ENCODE measurements around the gene HOXD3. TPM values are rescaled to one million over a fixed set of nuclear protein-coding genes. Genes with fewer than 3 reads are reported as not detected.

Gene HOXD3
- total and polyA plus RNA-seq, 4 donors: not detected

- Histone ChIP-seq H3K4me3 (ENCODE audit: low read depth in 1 of 3, low read length in 3 of 3) (no peak overlapping the region), H3K9ac (ENCODE audit: low read depth in 1 of 2, low read length in 2 of 2) (no peak overlapping the region), H3K27me3 (ENCODE audit: control insufficient read depth in 4 of 4, insufficient read depth in 4 of 4, low read length in 3 of 4) (peaks cover 0 to 25% (median 18%) of the 10 kb centered on the region in 4 donors), H3K9me3 (ENCODE audit: control insufficient read depth in 4 of 4, low read length in 3 of 4) (no peaks in the 10 kb centered on the region), H3K36me3 (ENCODE audit: control insufficient read depth in 4 of 4, insufficient read depth in 3 of 4, low read depth in 1 of 4, low read length in 3 of 4) (no peaks in the 10 kb centered on the region), H3K4me1 (ENCODE audit: control insufficient read depth in 4 of 4, insufficient read depth in 4 of 4, low read length in 3 of 4) (peaks cover 1 to 14% (median 5%) of the 10 kb centered on the region in 4 donors), H3K27ac (ENCODE audit: low read depth in 1 of 2, low read length in 2 of 2) (no peak overlapping the region)
- DNase-seq (ENCODE audit: low spot score): no peak
- WGBS: 34% methylated on average over 4 of the region's 4 CpGs
- TF ChIP-seq, protein P1, sequence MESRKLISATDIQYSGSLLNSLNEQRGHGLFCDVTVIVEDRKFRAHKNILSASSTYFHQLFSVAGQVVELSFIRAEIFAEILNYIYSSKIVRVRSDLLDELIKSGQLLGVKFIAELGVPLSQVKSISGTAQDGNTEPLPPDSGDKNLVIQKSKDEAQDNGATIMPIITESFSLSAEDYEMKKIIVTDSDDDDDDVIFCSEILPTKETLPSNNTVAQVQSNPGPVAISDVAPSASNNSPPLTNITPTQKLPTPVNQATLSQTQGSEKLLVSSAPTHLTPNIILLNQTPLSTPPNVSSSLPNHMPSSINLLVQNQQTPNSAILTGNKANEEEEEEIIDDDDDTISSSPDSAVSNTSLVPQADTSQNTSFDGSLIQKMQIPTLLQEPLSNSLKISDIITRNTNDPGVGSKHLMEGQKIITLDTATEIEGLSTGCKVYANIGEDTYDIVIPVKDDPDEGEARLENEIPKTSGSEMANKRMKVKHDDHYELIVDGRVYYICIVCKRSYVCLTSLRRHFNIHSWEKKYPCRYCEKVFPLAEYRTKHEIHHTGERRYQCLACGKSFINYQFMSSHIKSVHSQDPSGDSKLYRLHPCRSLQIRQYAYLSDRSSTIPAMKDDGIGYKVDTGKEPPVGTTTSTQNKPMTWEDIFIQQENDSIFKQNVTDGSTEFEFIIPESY (IDR thresholded peaks at IDR 0.05): no peak
- TF ChIP-seq EGR1 (IDR thresholded peaks at IDR 0.05; ENCODE audit: low read depth in 2 of 2) (no peak), RXRA (IDR thresholded peaks at IDR 0.05) (no peak), ATF3 (IDR thresholded peaks at IDR 0.05) (no peak), NR2F2 (IDR thresholded peaks at IDR 0.05) (no peak), HNF4A (conservative IDR thresholded peaks at IDR 0.05) (no peak), HNF4G (IDR thresholded peaks at IDR 0.05) (no peak), SP1 (IDR thresholded peaks at IDR 0.05) (no peak), CTCF (IDR thresholded peaks at IDR 0.05; ENCODE audit: low read depth, low read length, missing input control) (no peak), FOXA1 (IDR thresholded peaks at IDR 0.05) (no peak), FOXA2 (IDR thresholded peaks at IDR 0.05) (no peak), JUND (IDR thresholded peaks at IDR 0.05) (no peak), RAD21 (IDR thresholded peaks at IDR 0.05) (no peak), GABPA (IDR thresholded peaks at IDR 0.05 in 1 of 2, conservative IDR thresholded peaks at IDR 0.05 in 1 of 2) (no peak)
- TF ChIP-seq, protein P2, sequence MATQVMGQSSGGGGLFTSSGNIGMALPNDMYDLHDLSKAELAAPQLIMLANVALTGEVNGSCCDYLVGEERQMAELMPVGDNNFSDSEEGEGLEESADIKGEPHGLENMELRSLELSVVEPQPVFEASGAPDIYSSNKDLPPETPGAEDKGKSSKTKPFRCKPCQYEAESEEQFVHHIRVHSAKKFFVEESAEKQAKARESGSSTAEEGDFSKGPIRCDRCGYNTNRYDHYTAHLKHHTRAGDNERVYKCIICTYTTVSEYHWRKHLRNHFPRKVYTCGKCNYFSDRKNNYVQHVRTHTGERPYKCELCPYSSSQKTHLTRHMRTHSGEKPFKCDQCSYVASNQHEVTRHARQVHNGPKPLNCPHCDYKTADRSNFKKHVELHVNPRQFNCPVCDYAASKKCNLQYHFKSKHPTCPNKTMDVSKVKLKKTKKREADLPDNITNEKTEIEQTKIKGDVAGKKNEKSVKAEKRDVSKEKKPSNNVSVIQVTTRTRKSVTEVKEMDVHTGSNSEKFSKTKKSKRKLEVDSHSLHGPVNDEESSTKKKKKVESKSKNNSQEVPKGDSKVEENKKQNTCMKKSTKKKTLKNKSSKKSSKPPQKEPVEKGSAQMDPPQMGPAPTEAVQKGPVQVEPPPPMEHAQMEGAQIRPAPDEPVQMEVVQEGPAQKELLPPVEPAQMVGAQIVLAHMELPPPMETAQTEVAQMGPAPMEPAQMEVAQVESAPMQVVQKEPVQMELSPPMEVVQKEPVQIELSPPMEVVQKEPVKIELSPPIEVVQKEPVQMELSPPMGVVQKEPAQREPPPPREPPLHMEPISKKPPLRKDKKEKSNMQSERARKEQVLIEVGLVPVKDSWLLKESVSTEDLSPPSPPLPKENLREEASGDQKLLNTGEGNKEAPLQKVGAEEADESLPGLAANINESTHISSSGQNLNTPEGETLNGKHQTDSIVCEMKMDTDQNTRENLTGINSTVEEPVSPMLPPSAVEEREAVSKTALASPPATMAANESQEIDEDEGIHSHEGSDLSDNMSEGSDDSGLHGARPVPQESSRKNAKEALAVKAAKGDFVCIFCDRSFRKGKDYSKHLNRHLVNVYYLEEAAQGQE (IDR thresholded peaks at IDR 0.05): no peak
- TF ChIP-seq, protein P3, sequence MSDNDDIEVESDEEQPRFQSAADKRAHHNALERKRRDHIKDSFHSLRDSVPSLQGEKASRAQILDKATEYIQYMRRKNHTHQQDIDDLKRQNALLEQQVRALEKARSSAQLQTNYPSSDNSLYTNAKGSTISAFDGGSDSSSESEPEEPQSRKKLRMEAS (IDR thresholded peaks at IDR 0.05): no peak
These were observed 11.8 kb upstream of the HOXD3 start for GRCh38 chr2:176145085-176145969.

Data from liver (tissue), 9 donors.